ENCODE measurements around the gene ZNF684.

The ZNF684 gene

GRCh38 chr1:40575336-40575735 is 43.9 kb downstream of the ZNF684 start:
- no peak for DNase-seq

DNA sequence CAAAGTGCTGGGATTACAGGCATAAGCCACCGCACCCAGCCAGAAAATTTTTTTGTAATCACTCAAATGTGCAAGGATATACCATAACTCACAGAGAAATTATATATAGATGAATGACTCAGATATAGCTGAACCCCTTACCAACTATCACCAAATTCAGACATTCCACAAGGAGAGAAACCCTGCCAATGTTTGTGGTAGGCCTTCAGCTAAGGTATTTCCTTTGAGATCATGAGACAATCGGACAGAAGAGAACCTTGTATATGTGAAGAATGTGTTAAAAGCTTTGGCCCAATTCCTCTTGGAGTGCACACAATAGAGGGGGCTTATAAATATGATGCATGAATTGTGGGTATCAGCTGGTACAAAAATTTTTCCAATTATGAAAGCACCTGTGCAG is 50.7 kb downstream of the ZNF684 start:
- no peak for DNase-seq

- peak; percentile 45 for DNase-seq
These were observed 52.5 kb downstream of the ZNF684 start for GRCh38 chr1:40583980-40584379.

DNA sequence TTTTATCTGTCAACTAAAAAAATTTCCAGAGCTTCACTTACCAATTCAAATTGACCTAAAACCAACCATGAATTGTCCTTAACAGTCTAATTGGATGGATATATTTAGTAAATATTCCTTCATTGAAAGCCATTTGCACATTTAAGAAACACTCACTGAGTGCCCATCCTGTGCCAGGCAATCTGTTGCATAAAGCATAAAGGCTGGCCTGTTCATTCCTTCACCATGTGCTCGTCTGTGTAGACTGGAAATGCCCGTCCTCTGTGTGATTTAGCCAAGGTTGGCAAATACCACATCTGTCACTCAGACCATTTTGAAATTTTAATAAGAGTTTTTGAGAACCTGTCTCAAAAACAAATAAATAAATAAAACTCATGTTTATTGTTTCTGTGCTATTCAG is 57.1 kb downstream of the ZNF684 start:
- no peak for DNase-seq

- DNase-seq = peak; percentile 43
These were observed 60.8 kb downstream of the ZNF684 start for GRCh38 chr1:40592107-40592803.

- DNase-seq = no peak
These were observed 62.2 kb downstream of the ZNF684 start for GRCh38 chr1:40593449-40594186.

DNA sequence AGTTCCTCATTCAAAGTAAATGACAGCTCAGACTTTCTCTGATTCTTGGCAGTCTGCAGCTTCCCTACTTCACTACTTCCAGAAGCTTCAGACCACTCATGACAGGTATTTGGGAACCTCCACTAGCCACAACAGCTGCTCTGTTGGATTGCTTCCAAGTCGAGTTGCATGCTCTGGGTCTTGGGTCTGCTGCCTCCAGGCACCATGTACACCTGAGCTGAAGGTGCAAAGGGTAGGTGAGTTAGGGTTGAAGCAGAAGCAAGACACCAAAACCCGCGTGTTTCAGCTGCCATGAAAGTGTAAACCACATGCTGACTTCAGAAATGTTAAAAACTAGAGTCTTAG is 62.7 kb downstream of the ZNF684 start:
- no peak for DNase-seq

GRCh38 chr1:40595623-40596022 is 64.2 kb downstream of the ZNF684 start:
- DNase-seq = no peak
